ENCODE results near the gene FLNB.

The FLNB gene

DNA sequence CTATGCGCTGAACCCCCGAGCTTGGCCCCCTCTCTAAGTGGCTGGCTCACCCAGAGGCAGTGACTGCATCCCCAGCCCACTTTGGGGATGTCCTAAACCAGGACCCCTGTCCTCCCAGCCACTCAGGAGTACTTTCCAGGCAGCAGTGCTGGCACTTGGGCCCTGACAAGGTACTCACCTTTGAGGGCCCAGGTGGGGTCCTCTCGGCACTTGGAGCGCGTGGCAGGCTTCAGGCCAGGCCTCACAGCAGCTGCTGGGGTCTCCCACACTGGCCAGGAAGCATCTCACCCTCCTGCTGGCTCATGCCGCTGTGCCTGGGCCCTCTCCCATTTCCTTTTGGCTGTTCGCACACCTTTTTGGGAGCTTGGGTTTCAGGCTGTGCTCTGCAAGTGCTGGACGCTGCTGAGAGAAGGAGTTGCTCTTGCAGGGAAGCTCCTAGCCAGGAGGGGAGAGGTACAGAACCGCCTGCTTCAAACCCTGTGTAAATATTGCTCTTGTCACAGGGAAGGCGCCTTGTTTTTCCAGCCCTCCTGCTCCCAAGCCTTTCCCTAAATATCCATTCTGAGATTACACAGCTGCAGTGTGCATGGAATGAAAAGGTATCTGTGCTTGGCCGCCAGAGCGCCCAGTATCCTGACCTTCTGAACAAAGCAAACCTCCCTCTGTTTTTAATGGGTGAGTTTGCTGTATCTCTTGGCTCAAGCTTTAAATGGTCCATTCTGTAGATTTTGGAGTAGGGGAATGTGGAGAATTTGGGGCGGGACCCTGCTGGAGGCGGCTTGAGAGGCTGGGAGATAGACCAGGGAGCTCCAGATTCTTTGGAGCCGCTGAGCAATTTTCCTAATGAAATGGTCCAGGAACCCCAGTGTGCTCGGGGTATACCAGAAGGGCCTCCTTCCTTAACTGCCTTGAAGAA, 156.9 kb downstream of the FLNB start:
- ChIA-PET POLR2A (interaction anchor here (0.8 kb wide), 1 partner anchor 157 kb away, joined by 3 read pairs; the partner anchor contains the start of gene FLNB), CTCF (interaction anchor here (0.7 to 4.6 kb wide), 4 partner anchors 13 to 162 kb away, joined by 3 to 34 read pairs (median 4); no protein-coding TSS in a partner anchor)
- TF ChIP-seq SETDB1 (IDR thresholded peaks at IDR 0.05; ENCODE audit: insufficient read length, low read length) (no peak), ZNF571 (tag by site-specific recombination; IDR thresholded peaks at IDR 0.05) (no peak), PRDM1 (tag by site-specific recombination; IDR thresholded peaks at IDR 0.05) (no peak), WT1 (tag by site-specific recombination; IDR thresholded peaks at IDR 0.05) (0 out of 2 replicates have a peak, but pooled peaks have one; percentile 18), ZNF514 (tag by site-specific recombination; IDR thresholded peaks at IDR 0.05) (no peak)
- no peaks in the 10 kb centered on the region for H3K9me3 ChIP-seq (ENCODE audit: control insufficient read depth, insufficient read depth, low read depth, low read length)
- H3K4me1 ChIP-seq (ENCODE audit: control insufficient read depth, insufficient read depth, low read length): no peaks in the 10 kb centered on the region
- no peak overlapping the region for H3K27ac ChIP-seq (ENCODE audit: extremely low read depth, low read depth, low read length)
- H3K4me3 ChIP-seq (ENCODE audit: low read depth, low read length): no peak overlapping the region
- peaks cover 0 to 82% of the 10 kb centered on the region in 2 experiments; a peak in 1 of 3 replicates for H3K36me3 ChIP-seq (ENCODE audit: control insufficient read depth in 2 of 2, insufficient read depth in 1 of 2, low read length in 2 of 2)

- Histone ChIP-seq H3K4me3 (ENCODE audit: low read depth, low read length) (no peak overlapping the region), H3K9me3 (ENCODE audit: control insufficient read depth, insufficient read depth, low read depth, low read length) (no peaks in the 10 kb centered on the region), H3K36me3 (ENCODE audit: control insufficient read depth in 2 of 2, insufficient read depth in 1 of 2, low read length in 2 of 2) (peaks cover 0 to 78% of the 10 kb centered on the region in 2 experiments; a peak in 1 of 3 replicates), H3K27ac (ENCODE audit: extremely low read depth, low read depth, low read length) (no peak overlapping the region), H3K4me1 (ENCODE audit: control insufficient read depth, insufficient read depth, low read length) (no peaks in the 10 kb centered on the region)
- no peak for TF ChIP-seq ZSCAN23 (tag by site-specific recombination; IDR thresholded peaks at IDR 0.05)
- no peak for TF ChIP-seq ZBTB21 (tag by site-specific recombination; IDR thresholded peaks at IDR 0.05)
- TF ChIP-seq ZNF610 (tag by site-specific recombination; IDR thresholded peaks at IDR 0.05; ENCODE audit: borderline replicate concordance): no peak
- TF ChIP-seq ZNF398 (tag by site-specific recombination; IDR thresholded peaks at IDR 0.05): no peak
- no peak for TF ChIP-seq ZNF544 (tag by site-specific recombination; IDR thresholded peaks at IDR 0.05)
- TF ChIP-seq ZNF660 (tag by site-specific recombination; IDR thresholded peaks at IDR 0.05): no peak
- TF ChIP-seq GLIS1 (tag by site-specific recombination; IDR thresholded peaks at IDR 0.05): no peak
- TF ChIP-seq CTCF (tag by site-specific recombination; IDR thresholded peaks at IDR 0.05): peak; percentile 36; the same call in 1 of the 2 replicates
- no peak for TF ChIP-seq ZBTB17 (tag by site-specific recombination; IDR thresholded peaks at IDR 0.05)
- TF ChIP-seq ZNF529 (tag by site-specific recombination; IDR thresholded peaks at IDR 0.05; ENCODE audit: insufficient replicate concordance): no peak
- peak; percentile 72 for TF ChIP-seq ZNF600 (tag by site-specific recombination; IDR thresholded peaks at IDR 0.05)
- no peak for TF ChIP-seq ZNF501 (tag by site-specific recombination; IDR thresholded peaks at IDR 0.05)
- no peak for TF ChIP-seq ZNF140 (tag by site-specific recombination; IDR thresholded peaks at IDR 0.05)
- no peak for TF ChIP-seq SP2 (tag by site-specific recombination; IDR thresholded peaks at IDR 0.05)
- no peak for TF ChIP-seq ZNF335 (tag by site-specific recombination; conservative IDR thresholded peaks at IDR 0.05)
- no peak for TF ChIP-seq PRDM6 (tag by site-specific recombination; IDR thresholded peaks at IDR 0.05)
- ChIA-PET CTCF (interaction anchor here (0.5 to 4.6 kb wide), 18 partner anchors 9 to 227 kb away, joined by 3 to 34 read pairs (median 3); partner anchors contain the start of gene FLNB), POLR2A (interaction anchor here (1.0 kb wide), 1 partner anchor 159 kb away, joined by 3 read pairs; the partner anchor contains the start of gene FLNB)
These were observed 159.5 kb downstream of the FLNB start for GRCh38 chr3:58167431-58168351.

Measured in HEK293 (cell line).